Measurements from ENCODE around the gene TTC9.
"Not testable (repeated sequence)": the region's sequence is repeated elsewhere in the genome, so short reads cannot be mapped to it uniquely, and the experiment has no call there.

The TTC9 gene

DNA sequence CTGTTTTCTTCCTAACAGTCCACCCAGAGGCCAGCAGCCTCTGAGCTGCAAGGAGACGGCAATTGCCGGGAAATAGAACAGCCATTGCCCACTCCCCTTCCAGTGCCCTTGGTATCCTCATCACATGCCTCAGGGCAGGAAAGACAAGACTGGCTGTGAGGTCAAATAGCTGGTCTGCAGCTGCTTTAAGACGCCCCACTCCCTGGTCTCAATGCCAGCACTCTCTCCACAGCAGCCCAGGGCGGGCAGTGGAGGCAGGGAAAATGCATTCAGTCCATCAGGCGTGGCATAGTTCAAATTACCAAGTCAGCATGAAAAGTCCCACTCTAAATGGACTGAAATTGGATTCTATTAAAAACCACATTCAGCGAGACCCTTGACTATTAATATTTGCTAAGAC is 35.6 kb downstream of the TTC9 start:
- DNase-seq (ENCODE audit: low read depth, low spot score), result no peak

DNA sequence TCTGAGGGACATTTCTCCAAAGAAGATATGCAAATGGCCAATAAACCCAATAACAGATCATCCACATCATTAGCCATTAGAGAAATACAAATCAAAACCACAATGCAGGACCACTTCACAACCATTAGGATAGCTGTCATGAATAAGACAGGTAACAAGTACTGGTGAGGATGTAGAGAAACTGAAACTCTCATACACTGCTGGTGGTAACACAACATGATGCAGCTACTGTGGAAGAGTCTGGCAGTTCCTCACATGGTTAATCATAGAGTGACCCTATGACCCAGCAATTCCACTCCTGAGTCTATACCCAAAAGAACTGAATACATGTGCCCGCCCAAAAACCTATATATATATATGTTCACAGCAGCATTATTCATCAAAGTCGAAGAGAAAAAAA is 39.0 kb downstream of the TTC9 start:
- no peak for DNase-seq (ENCODE audit: low read depth, low spot score)

GRCh38 chr14:70683983-70684382 is 42.3 kb downstream of the TTC9 start:
- no peak for DNase-seq (ENCODE audit: low read depth, low spot score)

- peak; percentile 73 for DNase-seq (ENCODE audit: low read depth, low spot score)
Observed at GRCh38 chr14:70685474-70686197, 43.9 kb downstream of the TTC9 start.

GRCh38 chr14:70692210-70692609 is 50.5 kb downstream of the TTC9 start:
- no peak for DNase-seq (ENCODE audit: low read depth, low spot score)

- no peak for DNase-seq (ENCODE audit: low read depth, low spot score)
Observed at GRCh38 chr14:70696026-70696425, 54.3 kb downstream of the TTC9 start.

- no peak for DNase-seq (ENCODE audit: low read depth, low spot score)
Observed at GRCh38 chr14:70697701-70698100, 56.0 kb downstream of the TTC9 start.

- peak; percentile 71 for DNase-seq (ENCODE audit: low read depth, low spot score)
Observed at GRCh38 chr14:70698288-70698687, 56.6 kb downstream of the TTC9 start.

GRCh38 chr14:70699646-70700045 is 57.9 kb downstream of the TTC9 start:
- DNase-seq (ENCODE audit: low read depth, low spot score), result no peak

GRCh38 chr14:70700955-70701585 is 59.4 kb downstream of the TTC9 start:
- no peak for DNase-seq (ENCODE audit: low read depth, low spot score)

GRCh38 chr14:70701610-70702009 is 59.9 kb downstream of the TTC9 start:
- DNase-seq (ENCODE audit: low read depth, low spot score), result no peak

- no peak for DNase-seq (ENCODE audit: low read depth, low spot score)
Observed at GRCh38 chr14:70702161-70702560, 60.4 kb downstream of the TTC9 start.

GRCh38 chr14:70703621-70704168 is 62.0 kb downstream of the TTC9 start:
- not testable (repeated sequence) for DNase-seq (ENCODE audit: low read depth, low spot score)

DNA sequence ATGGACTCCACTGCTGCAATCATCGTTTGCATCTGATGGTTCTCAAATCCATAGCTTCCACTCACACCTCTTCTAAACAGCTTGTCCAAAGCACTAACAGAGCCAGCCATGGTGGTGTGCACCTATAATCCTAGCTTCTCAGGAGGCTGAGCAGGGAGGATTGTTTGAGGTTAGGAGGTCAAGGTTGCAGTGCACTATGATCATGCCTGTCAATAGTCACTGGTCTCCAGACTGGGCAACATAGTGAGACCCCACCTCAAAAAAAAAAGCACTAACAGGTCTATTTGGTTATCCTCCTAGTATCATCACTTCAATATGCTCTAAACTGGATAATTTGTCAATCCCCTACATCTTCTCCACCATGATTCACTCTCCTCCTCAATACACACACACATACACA is 63.2 kb downstream of the TTC9 start:
- no peak for DNase-seq (ENCODE audit: low read depth, low spot score)

DNA sequence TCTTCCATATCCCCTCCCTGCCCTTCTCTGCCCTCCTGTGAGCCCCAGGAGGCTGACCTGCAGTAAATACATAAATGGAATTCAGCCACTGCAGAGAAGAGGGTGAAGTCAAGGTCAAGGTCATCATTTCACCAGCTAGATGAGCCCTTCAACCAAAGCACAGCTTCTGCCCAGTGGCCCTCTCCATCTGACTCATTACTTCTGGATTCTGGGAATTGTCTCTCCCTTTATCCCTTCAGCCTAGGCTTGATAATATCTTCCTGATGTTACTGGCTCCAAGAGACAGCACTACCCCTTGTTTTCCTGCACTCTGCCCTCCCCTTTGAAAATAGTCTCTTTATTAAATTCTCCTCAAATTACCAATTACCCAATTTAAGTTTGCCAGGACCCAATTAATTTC is 64.5 kb downstream of the TTC9 start:
- DNase-seq (ENCODE audit: low read depth, low spot score), result no peak

DNA sequence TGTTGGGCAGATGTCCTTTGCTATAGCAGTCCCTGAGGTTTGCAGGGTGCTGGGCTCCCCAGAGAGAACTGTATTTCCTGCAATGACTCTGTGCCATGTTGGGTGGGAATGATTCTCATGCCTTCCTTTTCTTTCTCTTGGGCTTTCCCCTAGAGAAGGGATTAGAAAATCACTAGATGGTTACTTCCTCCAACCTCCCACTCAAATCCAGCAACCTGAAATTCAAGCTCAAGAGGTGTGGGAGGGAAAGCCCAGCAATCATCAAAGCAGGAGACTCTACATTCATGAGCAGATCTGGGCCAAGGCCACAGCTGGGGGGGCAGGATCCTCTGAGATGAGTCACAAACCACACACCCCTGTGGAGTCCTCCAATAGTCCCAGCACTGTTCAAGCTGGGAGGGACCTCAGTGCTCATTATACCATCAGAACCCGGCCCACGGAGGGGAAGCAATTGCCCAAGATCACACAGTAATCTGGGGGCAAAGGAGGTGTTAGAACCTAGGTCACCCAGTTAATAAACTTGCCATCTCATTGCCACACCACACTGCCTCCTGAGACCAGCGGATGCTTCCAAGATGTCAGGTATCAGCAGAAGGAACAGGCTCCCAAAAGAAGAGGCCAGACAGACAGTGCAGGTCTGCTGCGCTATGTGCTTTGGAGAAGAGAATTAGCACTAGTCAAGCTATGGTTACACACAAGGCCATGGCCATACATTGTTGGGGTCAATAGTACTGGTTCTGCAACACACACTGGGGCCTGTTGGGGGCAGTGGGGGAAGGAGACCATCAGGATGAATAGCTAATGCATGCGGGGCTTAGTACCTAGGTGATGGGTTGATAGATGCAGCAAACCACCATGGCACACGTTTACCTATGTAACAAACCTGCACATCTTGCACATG is 65.7 kb downstream of the TTC9 start:
- peak; percentile 94 for DNase-seq (ENCODE audit: low read depth, low spot score)

DNA sequence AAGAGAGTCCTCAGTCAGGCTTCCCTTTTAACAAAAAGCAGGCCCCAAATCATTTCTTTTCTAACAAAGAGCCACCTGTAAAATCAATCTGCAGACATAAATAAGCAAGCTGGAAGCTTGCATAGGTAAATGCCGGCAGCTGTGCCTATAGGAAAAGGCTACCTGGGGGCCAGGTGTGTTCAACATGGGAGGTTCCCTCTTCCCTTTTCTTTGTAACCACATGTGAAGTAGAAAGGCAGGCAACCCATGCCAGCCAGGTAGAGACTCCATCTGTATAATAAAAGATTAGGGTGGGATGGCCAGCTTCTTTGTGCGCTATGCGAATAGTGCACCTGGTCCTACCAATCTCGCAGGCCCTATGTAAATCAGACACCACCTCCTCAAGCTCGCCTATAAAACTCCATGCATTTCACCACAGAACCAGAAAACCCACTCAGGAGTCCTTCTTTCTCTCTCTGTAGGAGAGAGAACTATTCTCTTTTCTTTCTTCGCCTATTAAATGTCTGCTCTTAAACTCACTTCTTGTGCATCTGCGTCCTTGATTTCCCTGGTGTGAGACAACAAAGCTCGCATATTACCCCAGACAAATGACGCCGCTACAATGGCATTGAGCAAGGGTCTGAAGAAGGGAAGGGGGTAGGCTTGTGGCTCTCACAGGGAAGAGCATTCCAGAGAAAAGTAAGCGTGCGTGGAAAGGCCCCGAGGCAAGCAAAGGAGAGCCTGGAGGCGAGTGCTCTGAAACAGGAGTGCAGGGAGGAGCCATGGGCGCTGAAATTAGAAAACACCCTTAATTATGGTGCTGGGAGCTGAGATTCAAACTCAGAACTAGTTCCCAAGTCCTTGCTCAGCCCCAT is 67.2 kb downstream of the TTC9 start:
- no peak for DNase-seq (ENCODE audit: low read depth, low spot score)

- DNase-seq (ENCODE audit: low read depth, low spot score), result no peak
Observed at GRCh38 chr14:70709726-70710382, 68.1 kb downstream of the TTC9 start.

DNA sequence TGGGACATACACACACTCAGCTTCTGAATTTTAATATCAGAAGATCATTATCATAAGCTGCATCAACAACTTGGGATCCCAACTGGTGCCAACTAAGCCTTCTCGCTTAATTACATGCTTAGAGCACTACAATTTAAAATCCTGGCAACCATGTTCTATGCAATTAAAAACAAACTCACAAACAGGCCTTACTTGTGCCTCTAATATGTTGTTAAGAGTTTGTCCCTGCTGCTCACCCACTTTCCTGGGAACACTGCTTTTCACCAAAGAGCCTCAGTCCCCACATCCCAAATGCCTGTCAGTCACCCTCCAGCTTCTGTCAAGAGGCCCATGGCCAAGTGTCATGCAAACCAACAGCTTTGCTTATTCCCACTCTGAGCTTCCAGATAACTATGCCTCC is 69.7 kb downstream of the TTC9 start:
- DNase-seq (ENCODE audit: low read depth, low spot score), result no peak

DNA sequence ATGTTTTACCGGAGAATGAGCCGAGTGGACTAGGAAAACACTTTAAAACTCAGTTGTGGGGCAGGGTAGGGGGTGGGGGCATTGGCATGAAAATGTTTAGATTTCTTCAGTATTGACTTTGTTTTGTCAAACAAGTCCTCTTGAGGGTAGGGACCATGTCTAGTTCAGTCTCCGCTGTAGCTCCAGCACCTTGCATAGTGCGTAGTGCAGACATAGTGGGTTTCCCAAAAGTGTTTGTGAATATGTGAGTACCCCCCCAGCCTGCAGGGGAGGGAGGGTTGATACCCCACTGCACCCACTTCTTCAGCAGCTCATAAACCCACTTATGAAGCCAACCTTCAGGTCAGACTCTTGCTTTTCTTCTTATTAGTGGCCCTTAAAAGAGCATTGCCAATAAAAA is 71.4 kb downstream of the TTC9 start:
- DNase-seq (ENCODE audit: low read depth, low spot score), result no peak

DNA sequence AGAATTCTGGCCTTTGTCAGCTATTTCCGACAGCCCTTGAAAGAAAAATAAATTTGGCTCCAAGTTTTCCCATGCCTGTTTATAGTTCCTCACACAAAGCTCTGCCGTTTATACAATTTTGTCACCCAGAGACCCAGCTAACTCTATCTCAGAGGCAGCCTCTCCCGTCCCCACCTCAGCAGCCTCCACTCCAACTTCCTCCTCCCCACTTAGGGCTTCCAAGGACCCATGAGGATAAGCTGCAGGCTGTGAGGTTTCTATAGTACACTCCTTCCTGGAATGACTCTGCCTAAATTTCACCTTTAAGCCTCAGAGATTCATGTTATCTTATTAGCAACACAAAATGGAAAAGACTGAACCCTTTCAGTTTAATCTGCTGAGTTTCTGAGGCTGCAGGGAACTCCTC is 71.8 kb downstream of the TTC9 start:
- peak; percentile 52 for DNase-seq (ENCODE audit: low read depth, low spot score)
